Measurements from ENCODE around the gene RBPJL. TPM values are rescaled to one million over a fixed set of nuclear protein-coding genes. Genes with fewer than 3 reads are reported as not detected.

RBPJL gene
- 0.18 TPM in 1 of 2 replicates, not detected in the other for total RNA-seq

- Mint-ChIP-seq H3K9me3 (no peaks in the 10 kb centered on the region), H3K4me3 (no peak within 1 kb of the TSS), H3K36me3 (ENCODE audit: low read depth) (peaks cover 17% of the 10 kb centered on the region), H3K4me1 (ENCODE audit: low read depth) (peaks cover 37% of the 10 kb centered on the region), H3K27me3 (ENCODE audit: insufficient read depth) (peaks cover 3% of the 10 kb centered on the region), H3K27ac (no peak within 1 kb of the TSS)
- intact Hi-C loops (cut with micrococcal nuclease), result loop anchor here (10.0 kb wide), 1 partner anchor 448 kb away; no protein-coding TSS in a partner anchor
- DNase-seq (ENCODE audit: low spot score), result peak; percentile 28
These were observed at the start of gene RBPJL for GRCh38 chr20:45306431-45306982. Gene RBPJL (plus strand): TSS chr20:45306840. CDS start chr20:45306923, 83 bp downstream.

GRCh38 chr20:45257161-45257560 lies 49.5 kb upstream of the RBPJL start:
- Mint-ChIP-seq H3K27me3 (ENCODE audit: insufficient read depth) (peaks cover 10% of the 10 kb centered on the region), H3K36me3 (ENCODE audit: low read depth) (no peaks in the 10 kb centered on the region), H3K4me3 (no peak overlapping the region), H3K4me1 (ENCODE audit: low read depth) (peaks cover 11% of the 10 kb centered on the region), H3K9me3 (no peaks in the 10 kb centered on the region), H3K27ac (no peak overlapping the region)
- intact Hi-C loops (cut with micrococcal nuclease), result no loop called here
- DNase-seq (ENCODE audit: low spot score), result no peak

GRCh38 chr20:45257711-45258110 lies 48.9 kb upstream of the RBPJL start:
- intact Hi-C loops (cut with micrococcal nuclease), result no loop called here
- no peaks in the 10 kb centered on the region for H3K9me3 Mint-ChIP-seq

GRCh38 chr20:45258259-45258658 lies 48.4 kb upstream of the RBPJL start:
- DNase-seq (ENCODE audit: low spot score), result no peak
- H3K9me3 Mint-ChIP-seq, result no peaks in the 10 kb centered on the region
- H3K4me1 Mint-ChIP-seq (ENCODE audit: low read depth), result peaks cover 11% of the 10 kb centered on the region
- H3K4me3 Mint-ChIP-seq, result no peak overlapping the region
- H3K27ac Mint-ChIP-seq, result no peak overlapping the region
- H3K27me3 Mint-ChIP-seq (ENCODE audit: insufficient read depth), result peaks cover 11% of the 10 kb centered on the region
- intact Hi-C loops (cut with micrococcal nuclease), result no loop called here
- no peaks in the 10 kb centered on the region for H3K36me3 Mint-ChIP-seq (ENCODE audit: low read depth)

More at GRCh38 chr20:45257711-45258110, 48.9 kb upstream of the RBPJL start:
- Mint-ChIP-seq H3K4me3 (no peak overlapping the region), H3K27me3 (ENCODE audit: insufficient read depth) (peaks cover 11% of the 10 kb centered on the region), H3K27ac (no peak overlapping the region), H3K4me1 (ENCODE audit: low read depth) (peaks cover 11% of the 10 kb centered on the region), H3K36me3 (ENCODE audit: low read depth) (no peaks in the 10 kb centered on the region)
- DNase-seq (ENCODE audit: low spot score), result no peak

- H3K9me3 Mint-ChIP-seq, result no peaks in the 10 kb centered on the region
- DNase-seq (ENCODE audit: low spot score), result no peak
- no peak overlapping the region for H3K4me3 Mint-ChIP-seq
- no peaks in the 10 kb centered on the region for H3K36me3 Mint-ChIP-seq (ENCODE audit: low read depth)
- peaks cover 10% of the 10 kb centered on the region for H3K4me1 Mint-ChIP-seq (ENCODE audit: low read depth)
- H3K27ac Mint-ChIP-seq, result no peak overlapping the region
- intact Hi-C loops (cut with micrococcal nuclease), result no loop called here
- peaks cover 15% of the 10 kb centered on the region for H3K27me3 Mint-ChIP-seq (ENCODE audit: insufficient read depth)
These were observed 48.0 kb upstream of the RBPJL start for GRCh38 chr20:45258664-45259063.

- H3K27me3 Mint-ChIP-seq (ENCODE audit: insufficient read depth), result peaks cover 32% of the 10 kb centered on the region
These were observed 42.9 kb upstream of the RBPJL start for GRCh38 chr20:45263556-45264266.

GRCh38 chr20:45266977-45267376 lies 39.7 kb upstream of the RBPJL start:
- Mint-ChIP-seq H3K4me3 (no peak overlapping the region), H3K4me1 (ENCODE audit: low read depth) (no peaks in the 10 kb centered on the region), H3K9me3 (no peaks in the 10 kb centered on the region), H3K27ac (no peak overlapping the region), H3K27me3 (ENCODE audit: insufficient read depth) (peaks cover 29% of the 10 kb centered on the region), H3K36me3 (ENCODE audit: low read depth) (no peaks in the 10 kb centered on the region)
- DNase-seq (ENCODE audit: low spot score), result no peak
- intact Hi-C loops (cut with micrococcal nuclease), result no loop called here

More at GRCh38 chr20:45263556-45264266, 42.9 kb upstream of the RBPJL start:
- H3K4me3 Mint-ChIP-seq, result no peak overlapping the region
- DNase-seq (ENCODE audit: low spot score), result no peak
- H3K27ac Mint-ChIP-seq, result no peak overlapping the region
- no peaks in the 10 kb centered on the region for H3K4me1 Mint-ChIP-seq (ENCODE audit: low read depth)
- no peaks in the 10 kb centered on the region for H3K9me3 Mint-ChIP-seq
- no peaks in the 10 kb centered on the region for H3K36me3 Mint-ChIP-seq (ENCODE audit: low read depth)
- intact Hi-C loops (cut with micrococcal nuclease), result no loop called here

- Mint-ChIP-seq H3K4me3 (no peak overlapping the region), H3K4me1 (ENCODE audit: low read depth) (no peaks in the 10 kb centered on the region), H3K36me3 (ENCODE audit: low read depth) (no peaks in the 10 kb centered on the region), H3K27ac (no peak overlapping the region), H3K9me3 (no peaks in the 10 kb centered on the region), H3K27me3 (ENCODE audit: insufficient read depth) (peaks cover 31% of the 10 kb centered on the region)
- intact Hi-C loops (cut with micrococcal nuclease), result no loop called here
- DNase-seq (ENCODE audit: low spot score), result no peak
These were observed 38.1 kb upstream of the RBPJL start for GRCh38 chr20:45268531-45268930.

- no peaks in the 10 kb centered on the region for H3K4me1 Mint-ChIP-seq (ENCODE audit: low read depth)
- H3K9me3 Mint-ChIP-seq, result no peaks in the 10 kb centered on the region
- H3K27me3 Mint-ChIP-seq (ENCODE audit: insufficient read depth), result peaks cover 35% of the 10 kb centered on the region
- H3K36me3 Mint-ChIP-seq (ENCODE audit: low read depth), result no peaks in the 10 kb centered on the region
- DNase-seq (ENCODE audit: low spot score), result no peak
- intact Hi-C loops (cut with micrococcal nuclease), result no loop called here
- no peak overlapping the region for H3K4me3 Mint-ChIP-seq
- no peak overlapping the region for H3K27ac Mint-ChIP-seq
These were observed 37.6 kb upstream of the RBPJL start for GRCh38 chr20:45269056-45269455.

- intact Hi-C loops (cut with micrococcal nuclease), result no loop called here
- H3K4me3 Mint-ChIP-seq, result no peak overlapping the region
- no peak for DNase-seq (ENCODE audit: low spot score)
- no peak overlapping the region for H3K27ac Mint-ChIP-seq
- no peaks in the 10 kb centered on the region for H3K36me3 Mint-ChIP-seq (ENCODE audit: low read depth)
- H3K27me3 Mint-ChIP-seq (ENCODE audit: insufficient read depth), result peaks cover 37% of the 10 kb centered on the region
- H3K9me3 Mint-ChIP-seq, result no peaks in the 10 kb centered on the region
- no peaks in the 10 kb centered on the region for H3K4me1 Mint-ChIP-seq (ENCODE audit: low read depth)
These were observed 36.8 kb upstream of the RBPJL start for GRCh38 chr20:45269754-45270270.

- Mint-ChIP-seq H3K27ac (no peak overlapping the region), H3K4me3 (no peak overlapping the region), H3K27me3 (ENCODE audit: insufficient read depth) (peaks cover 38% of the 10 kb centered on the region), H3K9me3 (no peaks in the 10 kb centered on the region), H3K4me1 (ENCODE audit: low read depth) (no peaks in the 10 kb centered on the region), H3K36me3 (ENCODE audit: low read depth) (no peaks in the 10 kb centered on the region)
- intact Hi-C loops (cut with micrococcal nuclease), result no loop called here
- DNase-seq (ENCODE audit: low spot score), result no peak
These were observed 31.3 kb upstream of the RBPJL start for GRCh38 chr20:45275338-45275737.

- intact Hi-C loops (cut with micrococcal nuclease), result no loop called here
- H3K36me3 Mint-ChIP-seq (ENCODE audit: low read depth), result no peaks in the 10 kb centered on the region
- no peak for DNase-seq (ENCODE audit: low spot score)
- no peak overlapping the region for H3K27ac Mint-ChIP-seq
- no peaks in the 10 kb centered on the region for H3K9me3 Mint-ChIP-seq
- H3K4me3 Mint-ChIP-seq, result no peak overlapping the region
- H3K27me3 Mint-ChIP-seq (ENCODE audit: insufficient read depth), result peaks cover 23% of the 10 kb centered on the region
- no peaks in the 10 kb centered on the region for H3K4me1 Mint-ChIP-seq (ENCODE audit: low read depth)
These were observed 26.6 kb upstream of the RBPJL start for GRCh38 chr20:45279992-45280391.

GRCh38 chr20:45282700-45283550 lies 23.7 kb upstream of the RBPJL start:
- DNase-seq (ENCODE audit: low spot score), result no peak
- no peaks in the 10 kb centered on the region for H3K36me3 Mint-ChIP-seq (ENCODE audit: low read depth)
- no peaks in the 10 kb centered on the region for H3K9me3 Mint-ChIP-seq
- H3K27ac Mint-ChIP-seq, result no peak overlapping the region
- H3K4me1 Mint-ChIP-seq (ENCODE audit: low read depth), result no peaks in the 10 kb centered on the region
- peaks cover 11% of the 10 kb centered on the region for H3K27me3 Mint-ChIP-seq (ENCODE audit: insufficient read depth)
- no peak overlapping the region for H3K4me3 Mint-ChIP-seq
- intact Hi-C loops (cut with micrococcal nuclease), result no loop called here
